ENCODE results near the gene TRMT5. TPM values are rescaled to one million over a fixed set of nuclear protein-coding genes. Genes with fewer than 3 reads are reported as not detected.

Gene TRMT5
- total and polyA plus RNA-seq, 2 of the 4 experiments (the other 2 are of a cell fraction) = 5.0 to 10.4 TPM

DNA sequence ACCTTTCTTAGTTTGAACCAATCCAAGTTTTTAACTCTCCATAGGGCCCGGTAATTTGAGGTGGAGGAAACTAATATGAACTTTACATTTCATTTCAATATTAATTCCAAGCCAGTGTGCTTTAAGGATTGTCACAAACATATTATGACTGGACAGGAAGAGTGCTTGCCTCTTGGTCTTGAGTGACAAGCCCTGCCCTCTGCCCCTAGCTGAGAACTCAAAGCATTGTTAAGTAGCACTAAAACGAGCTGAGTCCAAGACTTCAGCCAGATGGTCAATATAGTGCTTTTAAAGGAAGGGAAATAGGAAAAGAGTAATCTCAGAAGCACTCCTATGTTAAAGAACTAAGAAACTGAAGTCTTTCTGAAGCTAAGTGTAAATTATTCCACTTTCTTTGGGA is 17.1 kb downstream of the TRMT5 start:
- no peak for DNase-seq
- Histone ChIP-seq H2AFZ (replicated peaks; ENCODE audit: low read length, poor library complexity) (no peak overlapping the region), H3K4me3 (ENCODE audit: insufficient read depth, low read depth, low read length) (no peak overlapping the region), H2BK20ac (ENCODE audit: low read depth, low read length) (no peak overlapping the region), H4K20me1 (ENCODE audit: insufficient read depth, low read length) (no peaks in the 10 kb centered on the region; the same call in 1 of the 2 replicates), H4K91ac (ENCODE audit: insufficient read depth, low read depth, low read length) (no peak overlapping the region), H3K14ac (replicated peaks; ENCODE audit: low read depth, low read length) (no peak overlapping the region), H3K9me1 (ENCODE audit: insufficient read depth, low read length) (no peaks in the 10 kb centered on the region), H4K5ac (ENCODE audit: low read depth, low read length) (no peak overlapping the region; the same call in 1 of the 2 replicates), H4K8ac (ENCODE audit: low read depth in 2 of 2, low read length in 2 of 2) (no peak overlapping the region), H3K4me1 (ENCODE audit: control insufficient read depth, insufficient read depth, low read length) (peaks cover 10% of the 10 kb centered on the region), H3K23ac (ENCODE audit: low read depth, low read length) (0 out of 2 replicates have a peak overlapping the region, but pooled peaks have one; percentile 13), H3K79me1 (ENCODE audit: low read depth in 1 of 2, low read length in 2 of 2) (peaks cover 15 to 38% of the 10 kb centered on the region in 2 experiments), H3K9ac (ENCODE audit: low read depth, low read length) (no peak overlapping the region), H2AK5ac (ENCODE audit: low read depth, low read length) (no peak overlapping the region), H3K4me2 (ENCODE audit: low read depth, low read length) (no peak overlapping the region), H2BK15ac (ENCODE audit: low read depth, low read length) (no peak overlapping the region), H3K9me3 (ENCODE audit: control insufficient read depth, insufficient read depth, low read length) (peaks cover 7% of the 10 kb centered on the region), H3K36me3 (ENCODE audit: control insufficient read depth, insufficient read depth, low read length) (no peaks in the 10 kb centered on the region), H3K27me3 (ENCODE audit: control insufficient read depth, insufficient read depth, low read length) (no peaks in the 10 kb centered on the region), H3K18ac (ENCODE audit: low read depth, low read length) (peak overlapping the region; percentile 25; the same call in 1 of the 2 replicates), H3K4ac (ENCODE audit: low read depth, low read length) (peak overlapping the region; percentile 21; the same call in 1 of the 2 replicates), H3K56ac (ENCODE audit: extremely low read depth, insufficient read depth, low read length) (no peak overlapping the region), H2AK9ac (replicated peaks; ENCODE audit: low read depth, low read length, poor library complexity) (no peak overlapping the region), H2BK5ac (ENCODE audit: low read depth, low read length, poor library complexity, severe bottlenecking) (peak overlapping the region; percentile 92), H2BK120ac (ENCODE audit: low read depth, low read length) (peak overlapping the region; percentile 6; the same call in 1 of the 2 replicates), H3K27ac (ENCODE audit: insufficient read depth, low read length) (no peak overlapping the region; the same call in 1 of the 2 replicates)
- no TSS peak for BruUV-seq (replicated peaks)
- POLR2A ChIA-PET (ENCODE audit: unreplicated experiment) = no interaction called here
- TF ChIP-seq MXI1 (IDR thresholded peaks at IDR 0.05; ENCODE audit: borderline replicate concordance, low read depth, low read length) (no peak), POLR2A (IDR thresholded peaks at IDR 0.05; ENCODE audit: low read depth, low read length) (no peak), SMC3 (IDR thresholded peaks at IDR 0.05; ENCODE audit: low read depth, low read length) (no peak), CHD1 (IDR thresholded peaks at IDR 0.05; ENCODE audit: low read depth, low read length) (no peak), CEBPB (IDR thresholded peaks at IDR 0.05; ENCODE audit: low read depth, low read length) (no peak), MAFK (IDR thresholded peaks at IDR 0.05; ENCODE audit: low read depth, low read length) (no peak), BHLHE40 (IDR thresholded peaks at IDR 0.05; ENCODE audit: low read depth, low read length) (no peak), NFE2L2 (IDR thresholded peaks at IDR 0.05; ENCODE audit: low read depth, low read length) (no peak), RCOR1 (IDR thresholded peaks at IDR 0.05; ENCODE audit: insufficient replicate concordance, low read length) (no peak), RAD21 (IDR thresholded peaks at IDR 0.05; ENCODE audit: low read length) (no peak), FOS (IDR thresholded peaks at IDR 0.05; ENCODE audit: low read depth, low read length) (no peak), MAZ (IDR thresholded peaks at IDR 0.05; ENCODE audit: borderline replicate concordance, low read depth, low read length) (no peak), RFX5 (IDR thresholded peaks at IDR 0.05; ENCODE audit: low read depth, low read length) (no peak)
- TF ChIP-seq, protein P1, sequence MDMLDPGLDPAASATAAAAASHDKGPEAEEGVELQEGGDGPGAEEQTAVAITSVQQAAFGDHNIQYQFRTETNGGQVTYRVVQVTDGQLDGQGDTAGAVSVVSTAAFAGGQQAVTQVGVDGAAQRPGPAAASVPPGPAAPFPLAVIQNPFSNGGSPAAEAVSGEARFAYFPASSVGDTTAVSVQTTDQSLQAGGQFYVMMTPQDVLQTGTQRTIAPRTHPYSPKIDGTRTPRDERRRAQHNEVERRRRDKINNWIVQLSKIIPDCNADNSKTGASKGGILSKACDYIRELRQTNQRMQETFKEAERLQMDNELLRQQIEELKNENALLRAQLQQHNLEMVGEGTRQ (IDR thresholded peaks at IDR 0.05; ENCODE audit: low read depth, low read length) = no peak
- TF ChIP-seq, protein P2, sequence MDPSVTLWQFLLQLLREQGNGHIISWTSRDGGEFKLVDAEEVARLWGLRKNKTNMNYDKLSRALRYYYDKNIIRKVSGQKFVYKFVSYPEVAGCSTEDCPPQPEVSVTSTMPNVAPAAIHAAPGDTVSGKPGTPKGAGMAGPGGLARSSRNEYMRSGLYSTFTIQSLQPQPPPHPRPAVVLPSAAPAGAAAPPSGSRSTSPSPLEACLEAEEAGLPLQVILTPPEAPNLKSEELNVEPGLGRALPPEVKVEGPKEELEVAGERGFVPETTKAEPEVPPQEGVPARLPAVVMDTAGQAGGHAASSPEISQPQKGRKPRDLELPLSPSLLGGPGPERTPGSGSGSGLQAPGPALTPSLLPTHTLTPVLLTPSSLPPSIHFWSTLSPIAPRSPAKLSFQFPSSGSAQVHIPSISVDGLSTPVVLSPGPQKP (IDR thresholded peaks at IDR 0.05; ENCODE audit: borderline replicate concordance, low read depth, low read length) = no peak
- TF ChIP-seq, protein P3, sequence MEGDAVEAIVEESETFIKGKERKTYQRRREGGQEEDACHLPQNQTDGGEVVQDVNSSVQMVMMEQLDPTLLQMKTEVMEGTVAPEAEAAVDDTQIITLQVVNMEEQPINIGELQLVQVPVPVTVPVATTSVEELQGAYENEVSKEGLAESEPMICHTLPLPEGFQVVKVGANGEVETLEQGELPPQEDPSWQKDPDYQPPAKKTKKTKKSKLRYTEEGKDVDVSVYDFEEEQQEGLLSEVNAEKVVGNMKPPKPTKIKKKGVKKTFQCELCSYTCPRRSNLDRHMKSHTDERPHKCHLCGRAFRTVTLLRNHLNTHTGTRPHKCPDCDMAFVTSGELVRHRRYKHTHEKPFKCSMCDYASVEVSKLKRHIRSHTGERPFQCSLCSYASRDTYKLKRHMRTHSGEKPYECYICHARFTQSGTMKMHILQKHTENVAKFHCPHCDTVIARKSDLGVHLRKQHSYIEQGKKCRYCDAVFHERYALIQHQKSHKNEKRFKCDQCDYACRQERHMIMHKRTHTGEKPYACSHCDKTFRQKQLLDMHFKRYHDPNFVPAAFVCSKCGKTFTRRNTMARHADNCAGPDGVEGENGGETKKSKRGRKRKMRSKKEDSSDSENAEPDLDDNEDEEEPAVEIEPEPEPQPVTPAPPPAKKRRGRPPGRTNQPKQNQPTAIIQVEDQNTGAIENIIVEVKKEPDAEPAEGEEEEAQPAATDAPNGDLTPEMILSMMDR (conservative IDR thresholded peaks at IDR 0.05; ENCODE audit: low read depth, low read length) = no peak
- intact Hi-C loops (cut with micrococcal nuclease) = no loop called here
- dilution Hi-C loops (cut with HindIII; ENCODE audit: low sequenced_read_pairs, unreplicated experiment) = no loop called here
- in situ Hi-C loops (cut with MboI; ENCODE audit: low sequenced_read_pairs) = no loop called here
- CTCF ChIA-PET = no interaction called here
- WGBS, 2 experiments (ENCODE audit: extremely low coverage in 2 of 2, insufficient read length in 1 of 2) = no CpG with 5 or more reads among the region's 2 CpGs
- no peak for ATAC-seq (ENCODE audit: low read depth)

Data from IMR-90 (cell line).